Brain microvascular endothelial cell (primary cell): ENCODE results near the gene TP53I11.

Source experiments
- DNase-seq: peaks from one replicate; pipeline ENCODE4 v3.0.0-alpha.2; 2020
- H3K27ac ChIP-seq: fragments of 250-450 bp; sonication (Bioruptor Pico); 2 replicates; pipeline ENCODE4 v1.5.1; 2020; ENCODE audit warnings: mild to moderate bottlenecking, moderate library complexity
- H3K27me3 ChIP-seq: fragments of 250-450 bp; sonication (Bioruptor Pico); replicated peaks from 2 replicates; pipeline ENCODE4 v1.5.1; 2020; ENCODE audit warnings: mild to moderate bottlenecking
- H3K36me3 ChIP-seq: fragments of 250-450 bp; sonication (Bioruptor Pico); replicated peaks from 2 replicates; pipeline ENCODE4 v1.5.1; 2020; ENCODE audit warnings: mild to moderate bottlenecking
- H3K4me3 ChIP-seq: 2 replicates; pipeline ENCODE4 v1.5.1; 2011; ENCODE audit warnings: low read depth, mild to moderate bottlenecking, control low read depth, low read length, moderate library complexity
- CTCF ChIP-seq: IDR thresholded peaks from 2 replicates; pipeline ENCODE4 v1.5.1; 2011; ENCODE audit warnings: low read depth, mild to moderate bottlenecking, moderate library complexity, low read length, control low read depth, inconsistent platforms; ENCODE audit errors: missing control alignments
- in situ Hi-C: cut with HindIII; loops from 2 replicates; pipeline ENCODE4 v1.10.0; 2017; ENCODE audit warnings: low sequenced_read_pairs, low pct_ligation_motif_present

The TP53I11 gene

GRCh38 chr11:44934110-44934509, 16.6 kb downstream of the TP53I11 start:
- DNase-seq: no peak

GRCh38 chr11:44931466-44931865, 19.2 kb downstream of the TP53I11 start:
- Histone ChIP-seq H3K4me3 (no peak overlapping the region), H3K27me3 (peaks cover 15% of the 10 kb centered on the region), H3K36me3 (no peaks in the 10 kb centered on the region), H3K27ac (no peak overlapping the region)
- no peak for TF ChIP-seq CTCF
- in situ Hi-C loops: loop anchor here (10.0 to 25.0 kb wide), 2 partner anchors 163 to 406 kb away; no protein-coding TSS in a partner anchor
- no peak for DNase-seq

More at GRCh38 chr11:44934110-44934509, 16.6 kb downstream of the TP53I11 start:
- in situ Hi-C loops: loop anchor here (10.0 to 25.0 kb wide), 2 partner anchors 161 to 403 kb away; no protein-coding TSS in a partner anchor
- Histone ChIP-seq H3K36me3 (no peaks in the 10 kb centered on the region), H3K27me3 (peaks cover 15% of the 10 kb centered on the region), H3K27ac (no peak overlapping the region), H3K4me3 (no peak overlapping the region)
- no peak for TF ChIP-seq CTCF

DNA sequence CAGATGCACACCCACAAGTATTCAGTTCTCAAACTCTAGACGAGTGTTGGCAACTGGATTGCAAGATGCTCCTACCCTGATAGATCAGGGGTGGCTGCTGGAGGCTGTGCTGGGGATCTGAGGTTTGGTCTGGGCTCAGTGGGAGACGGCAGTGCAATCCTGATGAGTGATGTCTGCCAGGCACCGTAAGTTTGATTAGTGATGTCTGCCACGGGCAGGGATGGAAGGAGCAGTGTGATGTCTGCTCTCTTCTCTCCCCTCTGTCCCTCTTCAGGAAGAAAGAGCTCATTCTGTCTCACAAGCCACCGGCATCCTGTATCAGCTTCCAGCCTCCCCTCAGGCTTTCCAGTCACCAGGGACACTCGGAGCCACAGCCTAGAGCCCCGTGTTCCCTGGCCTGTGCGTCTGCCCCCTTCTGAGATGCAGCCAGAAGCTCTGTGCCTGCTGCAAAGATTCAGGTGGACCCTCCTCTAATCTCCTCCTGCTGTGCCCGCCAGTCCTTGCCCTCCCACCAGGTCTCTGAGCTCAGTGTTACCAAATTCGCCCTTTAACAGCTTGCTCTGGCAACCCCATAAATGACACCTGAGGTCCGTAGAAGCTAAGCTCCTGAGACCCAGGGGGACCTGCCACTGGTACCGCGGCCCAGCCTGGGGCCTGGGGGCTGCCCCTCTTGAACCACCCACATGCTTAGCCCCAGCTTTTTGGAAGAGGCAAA, 19.9 kb downstream of the TP53I11 start:
- DNase-seq: no peak
- Histone ChIP-seq H3K4me3 (no peak overlapping the region), H3K27me3 (peaks cover 15% of the 10 kb centered on the region), H3K27ac (no peak overlapping the region), H3K36me3 (no peaks in the 10 kb centered on the region)
- in situ Hi-C loops: loop anchor here (10.0 to 25.0 kb wide), 2 partner anchors 164 to 407 kb away; no protein-coding TSS in a partner anchor
- TF ChIP-seq CTCF: no peak

GRCh38 chr11:44928816-44929215, 21.9 kb downstream of the TP53I11 start:
- in situ Hi-C loops: loop anchor here (25.0 kb wide), 1 partner anchor 408 kb away; no protein-coding TSS in a partner anchor
- DNase-seq: no peak
- H3K4me3 ChIP-seq: no peak overlapping the region
- no peak for TF ChIP-seq CTCF
- no peaks in the 10 kb centered on the region for H3K36me3 ChIP-seq
- peaks cover 15% of the 10 kb centered on the region for H3K27me3 ChIP-seq
- H3K27ac ChIP-seq: no peak overlapping the region

DNA sequence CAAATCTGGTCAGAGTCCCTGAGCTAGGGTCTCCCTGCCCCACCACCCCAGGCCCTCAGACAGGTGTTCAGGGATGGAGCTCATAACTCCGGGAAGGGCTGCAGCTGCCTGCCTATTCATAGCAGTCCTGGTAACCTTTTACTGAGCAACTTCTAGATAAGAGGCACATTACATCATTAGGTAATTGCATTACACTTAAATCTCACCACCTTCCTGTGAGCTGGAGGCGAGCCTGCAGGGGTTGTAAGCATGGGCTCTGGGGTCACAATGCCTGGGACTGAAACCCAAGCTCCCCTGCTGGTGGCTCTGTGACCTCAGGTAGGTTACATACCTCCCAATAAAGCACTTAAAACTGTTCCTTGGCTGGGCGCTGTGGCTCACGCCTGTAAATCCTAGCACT, 22.5 kb downstream of the TP53I11 start:
- no peak overlapping the region for H3K27ac ChIP-seq
- no peak for TF ChIP-seq CTCF
- H3K36me3 ChIP-seq: no peaks in the 10 kb centered on the region
- no peak overlapping the region for H3K4me3 ChIP-seq
- no peak for DNase-seq
- in situ Hi-C loops: loop anchor here (25.0 kb wide), 1 partner anchor 409 kb away; no protein-coding TSS in a partner anchor
- H3K27me3 ChIP-seq: peaks cover 15% of the 10 kb centered on the region

- peak; percentile 48 for DNase-seq
- Histone ChIP-seq H3K27ac (no peak overlapping the region), H3K27me3 (peaks cover 15% of the 10 kb centered on the region), H3K36me3 (no peaks in the 10 kb centered on the region), H3K4me3 (no peak overlapping the region)
- TF ChIP-seq CTCF: peak; percentile 92
- in situ Hi-C loops: loop anchor here (25.0 kb wide), 1 partner anchor 410 kb away; no protein-coding TSS in a partner anchor
Measured at GRCh38 chr11:44927174-44927661, 23.5 kb downstream of the TP53I11 start.
